Kidney (tissue), 14 donors: ENCODE results near the gene THSD4. TPM values are rescaled to one million over a fixed set of nuclear protein-coding genes. Genes with fewer than 3 reads are reported as not detected.

Experiments used
- DNase-seq, 5 donors: peaks; one replicate each; pipeline ENCODE4 v3.0.0-alpha.2; 2013 to 2020
- FAIRE-seq: peaks from 2 replicates; lab custom pipeline; 2012; peaks lifted over from hg19 to GRCh38; lab: Jason Lieb, UNC
- H3K27ac ChIP-seq, 2 donors: one replicate each; pipeline ENCODE4 v1.7.0; 2013; ENCODE audit warnings: low read depth in 2 of 2, low read length in 2 of 2, inconsistent platforms in 1 of 2
- H3K27me3 ChIP-seq: one replicate; pipeline ENCODE4 v1.7.1; 2013; ENCODE audit warnings: low read length, inconsistent platforms; ENCODE audit not compliant: control insufficient read depth, insufficient read depth
- H3K36me3 ChIP-seq, 3 donors: one replicate each; pipeline versions ENCODE4 v1.7.0 to v1.7.1; 2013; ENCODE audit warnings: low read length in 3 of 3, control low read depth in 1 of 3, inconsistent platforms in 1 of 3; ENCODE audit not compliant: insufficient read depth in 3 of 3, control insufficient read depth in 2 of 3
- H3K4me1 ChIP-seq, 3 donors: one replicate each; pipeline versions ENCODE4 v1.7.0 to v1.7.1; 2013; ENCODE audit warnings: low read length in 3 of 3, inconsistent platforms in 1 of 3, low read depth in 1 of 3; ENCODE audit not compliant: control insufficient read depth in 2 of 3, insufficient read depth in 2 of 3
- H3K4me3 ChIP-seq, 3 donors: one replicate each; pipeline versions ENCODE4 v1.7.0 to v1.8.1; 2013; ENCODE audit warnings: low read length in 3 of 3, control low read depth in 1 of 3, inconsistent platforms in 1 of 3
- H3K9ac ChIP-seq, 3 donors: one replicate each; pipeline versions ENCODE4 v1.7.0 to v1.7.1; 2013; ENCODE audit warnings: low read length in 3 of 3, control low read depth in 1 of 3, inconsistent platforms in 1 of 3
- H3K9me3 ChIP-seq, 3 donors: one replicate each; pipeline versions ENCODE4 v1.7.0 to v1.7.1; 2013; ENCODE audit warnings: low read length in 3 of 3, control low read depth in 1 of 3, inconsistent platforms in 1 of 3; ENCODE audit not compliant: control insufficient read depth in 2 of 3, insufficient read depth in 1 of 3
- CTCF ChIP-seq: IDR thresholded peaks from 3 replicates; pipeline ENCODE4 v1.5.1; 2012; ENCODE audit warnings: mild to moderate bottlenecking, moderate library complexity, borderline replicate concordance; ENCODE audit not compliant: insufficient read depth; ENCODE audit errors: extremely low read depth
- intact Hi-C: fragments of 100-400 bp; cut with DNase I; formaldehyde crosslinking; loops from one replicate; pipeline ENCODE4 v1.11.1; 2022
- polyA plus RNA-seq: library from polyadenylated mRNA; stranded (reverse); fragments of 350-450 nt; fragmentation: Illumina TruSeq; extraction: RNeasy Lipid Tissue Mini Kit (QIAGEN cat#74804); gene quantifications from one replicate; pipeline ENCODE4 v1.2.3, GENCODE V29; 2014; ENCODE audit warnings: low read depth, low replicate concordance; ENCODE audit not compliant: insufficient read depth
- total RNA-seq: library from RNA; stranded (reverse); fragmentation: NEBNext Ultra II Directional; extraction: Animal tissue kit (Norgen Biotek cat#: 25700); gene quantifications from one replicate; pipeline ENCODE4 v1.2.1, GENCODE V29; 2021
- donor health status: control.
- donor health status: control.
- donor health status: control.
- donor health status: control.
- donor health status: control.
- donor health status: DM: yes; HTN: yes; CAD: no.
- donor health status: Normal renal cell carcinoma (clear cell type).

The THSD4 gene
- total and polyA plus RNA-seq, 2 donors from 2014 or later: 9.4 to 36.3 TPM

- Histone ChIP-seq H3K27ac (no peak overlapping the region), H3K4me3 (no peak overlapping the region), H3K27me3 (no peaks in the 10 kb centered on the region), H3K4me1 (no peaks in the 10 kb centered on the region), H3K9me3 (no peaks in the 10 kb centered on the region), H3K36me3 (no peaks in the 10 kb centered on the region), H3K9ac (no peak overlapping the region)
- DNase-seq (no peak), FAIRE-seq (no peak)
- intact Hi-C loops: no loop called here
- no peak for TF ChIP-seq CTCF
Measured at GRCh38 chr15:71348597-71348996, 233.3 kb downstream of the THSD4 start.

- no peak for TF ChIP-seq CTCF
- Histone ChIP-seq H3K27me3 (no peaks in the 10 kb centered on the region), H3K4me1 (no peaks in the 10 kb centered on the region), H3K9me3 (no peaks in the 10 kb centered on the region), H3K27ac (no peak overlapping the region), H3K9ac (no peak overlapping the region), H3K4me3 (no peak overlapping the region), H3K36me3 (no peaks in the 10 kb centered on the region)
- FAIRE-seq (no peak), DNase-seq (no peak)
- intact Hi-C loops: no loop called here
Measured at GRCh38 chr15:71349336-71349735, 234.1 kb downstream of the THSD4 start.

GRCh38 chr15:71349736-71350526 is 234.7 kb downstream of the THSD4 start:
- DNase-seq: no peak
- no peak overlapping the region for H3K27ac ChIP-seq
- no peaks in the 10 kb centered on the region for H3K27me3 ChIP-seq
- no peak for FAIRE-seq
- no peak overlapping the region for H3K9ac ChIP-seq
- H3K4me3 ChIP-seq: no peak overlapping the region
- H3K9me3 ChIP-seq: no peaks in the 10 kb centered on the region
- no peaks in the 10 kb centered on the region for H3K4me1 ChIP-seq
- intact Hi-C loops: no loop called here
- no peak for TF ChIP-seq CTCF
- H3K36me3 ChIP-seq: no peaks in the 10 kb centered on the region
